H9 (cell line): ENCODE measurements around the gene DTNA. TPM values are rescaled to one million over a fixed set of nuclear protein-coding genes. Genes with fewer than 3 reads are reported as not detected.

Experiments
- DNase-seq: peaks from one replicate; pipeline ENCODE4 v3.0.0-alpha.2; 2017
- H2AFZ ChIP-seq: one replicate; pipeline ENCODE4 v1.6.1; 2013; ENCODE audit warnings: mild to moderate bottlenecking, low read length, control low read depth, moderate library complexity
- H2AK5ac ChIP-seq: 2 replicates; pipeline ENCODE4 v1.6.1; 2013; ENCODE audit warnings: low read length, control low read depth, mixed read lengths; ENCODE audit not compliant: insufficient read length
- H2BK120ac ChIP-seq: one replicate; pipeline ENCODE4 v1.6.1; 2013; ENCODE audit warnings: low read depth, mild to moderate bottlenecking, low read length, control low read depth, inconsistent platforms; ENCODE audit not compliant: poor library complexity, severe bottlenecking
- H2BK12ac ChIP-seq: 2 replicates; pipeline ENCODE4 v1.6.1; 2013; ENCODE audit warnings: low read length, control low read depth, mixed read lengths, low read depth; ENCODE audit not compliant: insufficient read length
- H2BK15ac ChIP-seq: 2 replicates; pipeline ENCODE4 v1.6.1; 2013; ENCODE audit warnings: low read depth, low read length, control low read depth
- H2BK20ac ChIP-seq: one replicate; pipeline ENCODE4 v1.6.1; 2013; ENCODE audit warnings: low read depth, mild to moderate bottlenecking, low read length, control low read depth, inconsistent platforms; ENCODE audit not compliant: poor library complexity, severe bottlenecking
- H2BK5ac ChIP-seq: 2 replicates; pipeline ENCODE4 v1.6.1; 2013; ENCODE audit warnings: low read length, control low read depth, mixed read lengths; ENCODE audit not compliant: insufficient read length
- H3K14ac ChIP-seq: 2 replicates; pipeline ENCODE4 v1.6.1; 2013; ENCODE audit warnings: low read length, control low read depth; ENCODE audit not compliant: insufficient read depth
- H3K18ac ChIP-seq: 2 replicates; pipeline ENCODE4 v1.6.1; 2013; ENCODE audit warnings: low read depth, mild to moderate bottlenecking, mixed read lengths, low read length, control low read depth; ENCODE audit not compliant: insufficient read length
- H3K23ac ChIP-seq: 2 replicates; pipeline ENCODE4 v1.6.1; 2013; ENCODE audit warnings: low read length, control low read depth, mixed read lengths, low read depth; ENCODE audit not compliant: insufficient read length
- H3K23me2 ChIP-seq: 2 replicates; pipeline ENCODE4 v1.6.1; 2013; ENCODE audit warnings: low read depth, mild to moderate bottlenecking, mixed read lengths, low read length, control low read depth; ENCODE audit not compliant: insufficient read length, poor library complexity, severe bottlenecking
- H3K27ac ChIP-seq: 2 replicates; pipeline ENCODE4 v1.5.1; 2013; ENCODE audit warnings: low read length, control low read depth, mixed read lengths, low read depth; ENCODE audit not compliant: insufficient read length
- H3K27me3 ChIP-seq: 2 replicates; pipeline ENCODE4 v1.6.1; 2013; ENCODE audit warnings: low read length, control low read depth, inconsistent platforms; ENCODE audit not compliant: insufficient read depth
- H3K4ac ChIP-seq: 2 replicates; pipeline ENCODE4 v1.6.1; 2013; ENCODE audit warnings: low read depth, mild to moderate bottlenecking, control low read depth, inconsistent platforms, low read length, moderate library complexity
- H3K4me1 ChIP-seq: 2 replicates; pipeline ENCODE4 v1.6.1; 2013; ENCODE audit warnings: low read length, control low read depth, inconsistent platforms; ENCODE audit not compliant: insufficient read depth
- H3K4me2 ChIP-seq: 2 replicates; pipeline ENCODE4 v1.6.1; 2013; ENCODE audit warnings: low read length, control low read depth, mixed read lengths; ENCODE audit not compliant: insufficient read length, insufficient read depth
- H3K56ac ChIP-seq: 2 replicates; pipeline ENCODE4 v1.6.1; 2013; ENCODE audit warnings: low read depth, mild to moderate bottlenecking, mixed read lengths, low read length, control low read depth; ENCODE audit not compliant: insufficient read length
- H3K79me1 ChIP-seq: 2 replicates; pipeline ENCODE4 v1.6.1; 2013; ENCODE audit warnings: low read depth, mild to moderate bottlenecking, moderate library complexity, low read length, control low read depth, inconsistent platforms; ENCODE audit not compliant: insufficient read depth, poor library complexity, severe bottlenecking
- H3K79me2 ChIP-seq: 2 replicates; pipeline ENCODE4 v1.6.1; 2013; ENCODE audit warnings: low read length, control low read depth, inconsistent platforms; ENCODE audit not compliant: insufficient read depth
- H3K9ac ChIP-seq: 2 replicates; pipeline ENCODE4 v1.6.1; 2013; ENCODE audit warnings: low read length, control low read depth, mixed read lengths; ENCODE audit not compliant: insufficient read length; ENCODE audit errors: extremely low read depth
- H3K9me3 ChIP-seq: one replicate; pipeline ENCODE4 v1.6.1; 2013; ENCODE audit warnings: low read depth, low read length, inconsistent platforms; ENCODE audit not compliant: control insufficient read depth
- H3T11ph ChIP-seq: one replicate; pipeline ENCODE4 v1.6.1; 2013; ENCODE audit warnings: mild to moderate bottlenecking, low read length, control low read depth, inconsistent platforms
- H4K20me1 ChIP-seq: one replicate; pipeline ENCODE4 v1.6.1; 2013; ENCODE audit not compliant: control insufficient read depth, insufficient read length, insufficient read depth
- H4K5ac ChIP-seq: 2 replicates; pipeline ENCODE4 v1.6.1; 2013; ENCODE audit warnings: low read depth, mild to moderate bottlenecking, mixed read lengths, low read length, control low read depth; ENCODE audit not compliant: insufficient read length
- H4K8ac ChIP-seq: replicated peaks from 2 replicates; pipeline ENCODE4 v1.6.1; 2013; ENCODE audit warnings: low read length, control low read depth, mixed read lengths, low read depth; ENCODE audit not compliant: insufficient read length
- H4K91ac ChIP-seq: 2 replicates; pipeline ENCODE4 v1.6.1; 2013; ENCODE audit warnings: low read depth, mild to moderate bottlenecking, moderate library complexity, mixed read lengths, low read length, control low read depth; ENCODE audit not compliant: insufficient read length
- H3K27ac Mint-ChIP-seq, 3 experiments: 2 replicates in 2 of 3; 3 replicates in 1 of 3; pipeline ENCODE4 v1.8.0; 2020 to 2021; ENCODE audit warnings: mixed read lengths in 3 of 3, mild to moderate bottlenecking in 1 of 3, moderate library complexity in 1 of 3
- H3K27me3 Mint-ChIP-seq: 2 replicates; pipeline ENCODE4 v1.8.0; 2021; ENCODE audit warnings: low read depth, mild to moderate bottlenecking, moderate library complexity, mixed read lengths
- H3K36me3 Mint-ChIP-seq, 3 experiments: 2 replicates in 2 of 3; 3 replicates in 1 of 3; pipeline ENCODE4 v1.8.0; 2020 to 2021; ENCODE audit warnings: low read depth in 3 of 3, mixed read lengths in 3 of 3; ENCODE audit not compliant: insufficient read depth in 1 of 3
- H3K4me1 Mint-ChIP-seq, 2 experiments: 2 replicates each; pipeline ENCODE4 v1.8.0; 2020; ENCODE audit warnings: mixed read lengths in 2 of 2
- H3K4me3 Mint-ChIP-seq, 2 experiments: 2 replicates in 1 of 2; 3 replicates in 1 of 2; pipeline ENCODE4 v1.8.0; 2020 to 2021; ENCODE audit warnings: mild to moderate bottlenecking in 2 of 2, mixed read lengths in 2 of 2, moderate library complexity in 1 of 2
- H3K9me3 Mint-ChIP-seq, 2 experiments: 2 replicates in 1 of 2; 3 replicates in 1 of 2; pipeline ENCODE4 v1.8.0; 2020; ENCODE audit warnings: mild to moderate bottlenecking in 2 of 2, mixed read lengths in 2 of 2, moderate library complexity in 1 of 2
- WGBS: extraction: QIAGEN DNeasy Blood & Tissue Kit; methylation state at CpG from one replicate; pipeline ENCODE4 v1.1.7; 2013; ENCODE audit warnings: missing lambda C conversion rate, low lambda C conversion rate, mixed read lengths; ENCODE audit not compliant: insufficient read length; ENCODE audit errors: extremely low coverage; 5-methylcytosine and 5-hydroxymethylcytosine counted together
- total RNA-seq: library from RNA; stranded (reverse); gene quantifications from 2 replicates; pipeline ENCODE4 v1.2.1, GENCODE V29; 2021
- TF ChIP-seq, protein P1 (sequence below): fragments of 200-600 bp; sonication (generic); conservative IDR thresholded peaks from 3 replicates; pipeline ENCODE4 v1.8.0; 2021; ENCODE audit warnings: antibody characterized with exemption, mild to moderate bottlenecking

Gene DTNA
- total RNA-seq, 1 experiment from 2014 or later = 25.5 TPM

DNA sequence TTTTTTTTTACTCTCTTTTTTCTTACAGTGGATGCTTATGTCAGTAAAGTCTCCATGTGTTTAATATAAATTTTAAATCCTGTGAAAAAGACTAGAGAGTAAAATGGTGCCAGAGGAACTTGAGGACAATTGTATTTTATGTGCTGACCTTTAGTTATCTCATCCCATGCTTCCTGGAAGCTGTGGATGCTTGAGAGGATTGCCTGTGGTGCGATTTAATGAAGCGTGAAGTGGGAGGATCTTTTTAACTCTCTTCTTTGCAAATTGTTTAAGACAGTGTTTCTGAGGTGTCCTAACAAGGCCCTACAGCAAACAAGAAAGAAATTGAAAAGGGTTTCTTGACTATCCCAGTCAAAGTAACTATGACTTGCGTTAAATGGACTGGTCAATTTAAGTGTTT is 84.2 kb downstream of the DTNA start:
- H3K4me2 ChIP-seq = no peak overlapping the region
- H3K18ac ChIP-seq = no peak overlapping the region
- DNase-seq = no peak
- H2BK120ac ChIP-seq = no peak overlapping the region
- TF ChIP-seq, protein P1, sequence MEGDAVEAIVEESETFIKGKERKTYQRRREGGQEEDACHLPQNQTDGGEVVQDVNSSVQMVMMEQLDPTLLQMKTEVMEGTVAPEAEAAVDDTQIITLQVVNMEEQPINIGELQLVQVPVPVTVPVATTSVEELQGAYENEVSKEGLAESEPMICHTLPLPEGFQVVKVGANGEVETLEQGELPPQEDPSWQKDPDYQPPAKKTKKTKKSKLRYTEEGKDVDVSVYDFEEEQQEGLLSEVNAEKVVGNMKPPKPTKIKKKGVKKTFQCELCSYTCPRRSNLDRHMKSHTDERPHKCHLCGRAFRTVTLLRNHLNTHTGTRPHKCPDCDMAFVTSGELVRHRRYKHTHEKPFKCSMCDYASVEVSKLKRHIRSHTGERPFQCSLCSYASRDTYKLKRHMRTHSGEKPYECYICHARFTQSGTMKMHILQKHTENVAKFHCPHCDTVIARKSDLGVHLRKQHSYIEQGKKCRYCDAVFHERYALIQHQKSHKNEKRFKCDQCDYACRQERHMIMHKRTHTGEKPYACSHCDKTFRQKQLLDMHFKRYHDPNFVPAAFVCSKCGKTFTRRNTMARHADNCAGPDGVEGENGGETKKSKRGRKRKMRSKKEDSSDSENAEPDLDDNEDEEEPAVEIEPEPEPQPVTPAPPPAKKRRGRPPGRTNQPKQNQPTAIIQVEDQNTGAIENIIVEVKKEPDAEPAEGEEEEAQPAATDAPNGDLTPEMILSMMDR = no peak
- H3K27me3 ChIP-seq = no peaks in the 10 kb centered on the region
- H4K8ac ChIP-seq = no peak overlapping the region
- H2BK5ac ChIP-seq = no peak overlapping the region
- H3K14ac ChIP-seq = no peak overlapping the region
- Mint-ChIP-seq H3K27me3 (no peaks in the 10 kb centered on the region), H3K9me3 (peaks cover 0 to 5% of the 10 kb centered on the region in 2 experiments), H3K4me1 (peaks cover 11 to 13% of the 10 kb centered on the region in 2 experiments; a peak in 3 of 4 replicates), H3K4me3 (no peak overlapping the region), H3K27ac (peak overlapping the region in 1 of 3 experiments; percentile 45; a peak in 2 of 7 replicates), H3K36me3 (peaks cover 5 to 12% (median 6%) of the 10 kb centered on the region in 3 experiments; a peak in 5 of 7 replicates)
- H2BK20ac ChIP-seq = no peak overlapping the region
- H3K79me2 ChIP-seq = no peaks in the 10 kb centered on the region
- no peak overlapping the region for H2BK15ac ChIP-seq
- no peak overlapping the region for H2AFZ ChIP-seq
- no peak overlapping the region for H3K27ac ChIP-seq
- H3K4me1 ChIP-seq = no peaks in the 10 kb centered on the region
- H3K23me2 ChIP-seq = no peaks in the 10 kb centered on the region
- H3K9ac ChIP-seq = no peak overlapping the region
- H3K79me1 ChIP-seq = no peaks in the 10 kb centered on the region
- H3K23ac ChIP-seq = no peak overlapping the region
- no peak overlapping the region for H2BK12ac ChIP-seq
- H3T11ph ChIP-seq = no peak overlapping the region
- no peak overlapping the region for H3K4ac ChIP-seq
- H3K9me3 ChIP-seq = no peaks in the 10 kb centered on the region
- no peaks in the 10 kb centered on the region for H4K20me1 ChIP-seq
- no peak overlapping the region for H4K91ac ChIP-seq
- no peak overlapping the region for H3K56ac ChIP-seq
- H2AK5ac ChIP-seq = no peak overlapping the region
- WGBS = no CpG with 5 or more reads among the region's 3 CpGs
- H4K5ac ChIP-seq = no peak overlapping the region
